Mesothelial cell of epicardium (in vitro differentiated cells): Measurements from ENCODE around the gene SAMD1. TPM values are rescaled to one million over a fixed set of nuclear protein-coding genes. Genes with fewer than 3 reads are reported as not detected.

Experiments
- DNase-seq, 2 experiments: peaks; one replicate each; pipeline ENCODE4 v3.0.0; 2021; ENCODE audit warnings: low spot score in 2 of 2; ENCODE audit not compliant: unreplicated experiment in 2 of 2
- H3K27ac Mint-ChIP-seq: 2 replicates; pipeline ENCODE4 v1.8.0; 2021; ENCODE audit warnings: mixed read lengths
- H3K27me3 Mint-ChIP-seq: 2 replicates; pipeline ENCODE4 v1.8.0; 2021; ENCODE audit warnings: low read depth, mixed read lengths
- H3K36me3 Mint-ChIP-seq: 2 replicates; pipeline ENCODE4 v1.8.0; 2021; ENCODE audit warnings: mixed read lengths
- H3K4me1 Mint-ChIP-seq: 2 replicates; pipeline ENCODE4 v1.8.0; 2021; ENCODE audit warnings: mixed read lengths
- H3K4me3 Mint-ChIP-seq: 2 replicates; pipeline ENCODE4 v1.8.0; 2021; ENCODE audit warnings: mild to moderate bottlenecking, moderate library complexity, mixed read lengths
- H3K9me3 Mint-ChIP-seq: 2 replicates; pipeline ENCODE4 v1.8.0; 2021; ENCODE audit warnings: mixed read lengths
- CTCF ChIP-seq: fragments of 200-600 bp; sonication (generic); IDR thresholded peaks from one replicate; pipeline ENCODE4 v1.5.0; 2021; ENCODE audit warnings: antibody characterized with exemption; ENCODE audit not compliant: unreplicated experiment
- total RNA-seq: library from RNA; stranded (reverse); gene quantifications from 3 replicates; pipeline ENCODE4 v1.2.1, GENCODE V29; 2021

Gene SAMD1
- total RNA-seq, 1 donor from 2014 or later, result 74.0 TPM

- no peak for TF ChIP-seq CTCF
- Mint-ChIP-seq H3K36me3 (no peaks in the 10 kb centered on the region), H3K4me1 (peaks cover 35% of the 10 kb centered on the region), H3K9me3 (no peaks in the 10 kb centered on the region), H3K27me3 (no peaks in the 10 kb centered on the region), H3K27ac (peak overlapping the region; percentile 72), H3K4me3 (peak overlapping the region; percentile 87)
- DNase-seq, result no peak
Observed at GRCh38 chr19:14116525-14116917, 26.0 kb upstream of the SAMD1 start.

GRCh38 chr19:14115756-14116155 lies 25.2 kb upstream of the SAMD1 start:
- Mint-ChIP-seq H3K9me3 (no peaks in the 10 kb centered on the region), H3K27me3 (no peaks in the 10 kb centered on the region), H3K4me3 (peak overlapping the region; percentile 87), H3K4me1 (peaks cover 35% of the 10 kb centered on the region), H3K36me3 (no peaks in the 10 kb centered on the region), H3K27ac (no peak overlapping the region)
- no peak for DNase-seq
- no peak for TF ChIP-seq CTCF

GRCh38 chr19:14114854-14115253 lies 24.3 kb upstream of the SAMD1 start:
- no peak for DNase-seq
- peak; percentile 27 for TF ChIP-seq CTCF
- Mint-ChIP-seq H3K27me3 (no peaks in the 10 kb centered on the region), H3K4me3 (no peak overlapping the region), H3K4me1 (peaks cover 35% of the 10 kb centered on the region), H3K36me3 (no peaks in the 10 kb centered on the region), H3K9me3 (no peaks in the 10 kb centered on the region), H3K27ac (no peak overlapping the region)

GRCh38 chr19:14114439-14114838 lies 23.9 kb upstream of the SAMD1 start:
- no peak overlapping the region for H3K4me3 Mint-ChIP-seq
- H3K27ac Mint-ChIP-seq, result no peak overlapping the region
- H3K27me3 Mint-ChIP-seq, result no peaks in the 10 kb centered on the region
- H3K4me1 Mint-ChIP-seq, result peaks cover 35% of the 10 kb centered on the region
- no peak for TF ChIP-seq CTCF
- no peaks in the 10 kb centered on the region for H3K9me3 Mint-ChIP-seq
- no peak for DNase-seq
- H3K36me3 Mint-ChIP-seq, result no peaks in the 10 kb centered on the region

- no peak for DNase-seq
- Mint-ChIP-seq H3K4me3 (no peak overlapping the region), H3K4me1 (peaks cover 31% of the 10 kb centered on the region), H3K9me3 (no peaks in the 10 kb centered on the region), H3K27me3 (no peaks in the 10 kb centered on the region), H3K27ac (peak overlapping the region; percentile 75), H3K36me3 (no peaks in the 10 kb centered on the region)
- TF ChIP-seq CTCF, result peak; percentile 21
Observed at GRCh38 chr19:14113762-14114414, 23.3 kb upstream of the SAMD1 start.
